A673 (cell line): ENCODE measurements around the gene CFAP97. TPM values are rescaled to one million over a fixed set of nuclear protein-coding genes. Genes with fewer than 3 reads are reported as not detected.

Experiments used
- BruUV-seq: library from RNA; stranded (reverse); fragments of 400-500 nt; replicated peaks from 2 replicates; lab custom pipeline; 2021; lab: Mats Ljungman, UMichigan
- CTCF ChIA-PET: fragments of 300-600 bp; sonication (Branson Sonifier 250); formaldehyde crosslinking; loops from one replicate; lab custom pipeline; 2022; ENCODE audit warnings: antibody characterized with exemption; lab: Charles Lee
- POLR2A ChIA-PET: fragments of 300-600 bp; sonication (Branson Sonifier 250); formaldehyde crosslinking; loops from one replicate; lab custom pipeline; 2022; ENCODE audit warnings: antibody characterized with exemption; ENCODE audit not compliant: low non-redundant PET; lab: Charles Lee
- DNase-seq: peaks from one replicate; pipeline ENCODE4 v3.0.0-alpha.2; 2015; ENCODE audit warnings: low spot score
- H3K27ac ChIP-seq: fragments of 200-600 bp; sonication (generic); 2 replicates; pipeline ENCODE4 v1.5.1; 2016; ENCODE audit warnings: mixed run types, low read depth, mild to moderate bottlenecking, mixed read lengths, antibody characterized with exemption, low read length; ENCODE audit not compliant: poor library complexity, severe bottlenecking
- H3K27me3 ChIP-seq: fragments of 200-600 bp; sonication (generic); replicated peaks from 2 replicates; pipeline ENCODE4 v1.6.1; 2017; ENCODE audit warnings: mixed run types, low read depth, mild to moderate bottlenecking, mixed read lengths, antibody characterized with exemption, low read length; ENCODE audit not compliant: insufficient read depth, poor library complexity
- H3K36me3 ChIP-seq: fragments of 200-600 bp; sonication (generic); 2 replicates; pipeline ENCODE4 v1.6.1; 2016; ENCODE audit warnings: mixed run types, mild to moderate bottlenecking, mixed read lengths, antibody characterized with exemption, low read length; ENCODE audit not compliant: insufficient read depth, poor library complexity, severe bottlenecking
- H3K4me1 ChIP-seq: fragments of 200-600 bp; sonication (generic); 2 replicates; pipeline ENCODE4 v1.6.1; 2017; ENCODE audit warnings: mixed run types, mild to moderate bottlenecking, mixed read lengths, antibody characterized with exemption, low read length; ENCODE audit not compliant: insufficient read depth, poor library complexity, severe bottlenecking
- H3K4me3 ChIP-seq: fragments of 200-600 bp; sonication (generic); 2 replicates; pipeline ENCODE4 v1.5.1; 2016; ENCODE audit warnings: low read depth, mixed run types, mild to moderate bottlenecking, mixed read lengths, low read length; ENCODE audit not compliant: poor library complexity, severe bottlenecking
- H3K9me3 ChIP-seq: fragments of 200-600 bp; sonication (generic); 2 replicates; pipeline ENCODE4 v1.6.1; 2016; ENCODE audit warnings: mixed run types, low read depth, mild to moderate bottlenecking, mixed read lengths, antibody characterized with exemption, low read length; ENCODE audit not compliant: poor library complexity, severe bottlenecking
- EZH2 ChIP-seq: fragments of 200-600 bp; sonication (generic); IDR thresholded peaks from 2 replicates; pipeline ENCODE4 v1.6.1; 2017; ENCODE audit warnings: borderline replicate concordance, low read depth, mild to moderate bottlenecking, mixed read lengths, antibody characterized with exemption, low read length; ENCODE audit not compliant: poor library complexity, severe bottlenecking
- intact Hi-C: fragments of 100-400 bp; cut with micrococcal nuclease; formaldehyde crosslinking; loops from one replicate; pipeline ENCODE4 v1.10.0; 2022; ENCODE audit not compliant: unreplicated experiment
- total RNA-seq: library from RNA; stranded (reverse); gene quantifications from 2 replicates; pipeline ENCODE4 v1.2.3, GENCODE V29; 2021
- TF ChIP-seq, protein P1 (sequence below): fragments of 300-800, 200-600 bp; sonication (generic); conservative IDR thresholded peaks from 2 replicates; pipeline ENCODE4 v1.5.1; 2017; ENCODE audit warnings: low read depth, mild to moderate bottlenecking, antibody characterized with exemption, low read length, moderate library complexity, mixed read lengths

Gene CFAP97
- total RNA-seq, 1 experiment from 2014 or later, result 28.9 TPM

DNA sequence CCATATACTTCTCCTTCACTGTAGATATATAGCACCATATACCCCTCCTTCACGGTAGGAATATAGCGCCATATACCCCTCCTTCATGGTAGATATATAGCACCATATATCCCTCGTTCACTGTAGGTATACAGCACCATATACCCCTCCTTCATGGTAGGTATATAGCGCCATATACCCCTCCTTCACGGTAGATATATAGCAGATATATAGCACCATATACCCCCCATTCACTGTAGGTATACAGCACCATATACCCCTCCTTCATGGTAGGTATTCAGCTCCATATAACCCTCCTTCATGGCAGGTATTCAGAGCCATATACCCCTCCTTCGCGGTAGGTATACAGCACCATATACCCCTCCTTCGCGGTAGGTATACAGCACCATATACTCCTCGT lies 18.1 kb upstream of the CFAP97 start:
- Histone ChIP-seq H3K4me1 (peaks cover 29% of the 10 kb centered on the region), H3K9me3 (no peaks in the 10 kb centered on the region), H3K36me3 (no peaks in the 10 kb centered on the region), H3K27me3 (no peaks in the 10 kb centered on the region), H3K27ac (no peak overlapping the region), H3K4me3 (no peak overlapping the region)
- POLR2A ChIA-PET, result no interaction called here
- no TSS peak for BruUV-seq
- intact Hi-C loops, result no loop called here
- CTCF ChIA-PET, result no interaction called here
- DNase-seq, result no peak
- TF ChIP-seq, protein P1, sequence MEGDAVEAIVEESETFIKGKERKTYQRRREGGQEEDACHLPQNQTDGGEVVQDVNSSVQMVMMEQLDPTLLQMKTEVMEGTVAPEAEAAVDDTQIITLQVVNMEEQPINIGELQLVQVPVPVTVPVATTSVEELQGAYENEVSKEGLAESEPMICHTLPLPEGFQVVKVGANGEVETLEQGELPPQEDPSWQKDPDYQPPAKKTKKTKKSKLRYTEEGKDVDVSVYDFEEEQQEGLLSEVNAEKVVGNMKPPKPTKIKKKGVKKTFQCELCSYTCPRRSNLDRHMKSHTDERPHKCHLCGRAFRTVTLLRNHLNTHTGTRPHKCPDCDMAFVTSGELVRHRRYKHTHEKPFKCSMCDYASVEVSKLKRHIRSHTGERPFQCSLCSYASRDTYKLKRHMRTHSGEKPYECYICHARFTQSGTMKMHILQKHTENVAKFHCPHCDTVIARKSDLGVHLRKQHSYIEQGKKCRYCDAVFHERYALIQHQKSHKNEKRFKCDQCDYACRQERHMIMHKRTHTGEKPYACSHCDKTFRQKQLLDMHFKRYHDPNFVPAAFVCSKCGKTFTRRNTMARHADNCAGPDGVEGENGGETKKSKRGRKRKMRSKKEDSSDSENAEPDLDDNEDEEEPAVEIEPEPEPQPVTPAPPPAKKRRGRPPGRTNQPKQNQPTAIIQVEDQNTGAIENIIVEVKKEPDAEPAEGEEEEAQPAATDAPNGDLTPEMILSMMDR, result no peak

DNA sequence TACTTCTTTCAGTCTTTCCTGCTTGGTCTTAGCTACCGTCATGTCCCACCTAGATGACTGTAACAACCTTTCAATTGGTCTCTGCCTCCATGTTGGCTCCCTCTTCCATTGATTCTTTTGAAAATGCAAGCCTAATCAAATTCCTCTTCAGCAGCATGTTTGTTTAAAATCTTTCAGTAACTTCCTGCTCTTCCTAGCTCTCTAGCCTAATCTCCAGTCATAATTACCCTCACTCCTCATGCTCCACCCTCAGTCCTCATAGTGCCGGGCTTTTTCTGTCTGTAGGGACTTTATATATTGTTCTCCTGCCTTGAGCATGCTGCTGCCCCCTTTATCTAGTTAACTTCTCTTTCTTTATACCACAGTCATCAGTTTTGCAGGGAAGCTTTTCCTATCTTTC lies 17.7 kb upstream of the CFAP97 start:
- no peak for DNase-seq
- ChIA-PET POLR2A (no interaction called here), CTCF (no interaction called here)
- Histone ChIP-seq H3K4me3 (no peak overlapping the region), H3K9me3 (no peaks in the 10 kb centered on the region), H3K27ac (no peak overlapping the region), H3K4me1 (peaks cover 31% of the 10 kb centered on the region), H3K27me3 (no peaks in the 10 kb centered on the region), H3K36me3 (no peaks in the 10 kb centered on the region)
- intact Hi-C loops, result no loop called here
- TF ChIP-seq EZH2, result no peak
- TF ChIP-seq, protein P1, result no peak
- BruUV-seq, result no TSS peak

DNA sequence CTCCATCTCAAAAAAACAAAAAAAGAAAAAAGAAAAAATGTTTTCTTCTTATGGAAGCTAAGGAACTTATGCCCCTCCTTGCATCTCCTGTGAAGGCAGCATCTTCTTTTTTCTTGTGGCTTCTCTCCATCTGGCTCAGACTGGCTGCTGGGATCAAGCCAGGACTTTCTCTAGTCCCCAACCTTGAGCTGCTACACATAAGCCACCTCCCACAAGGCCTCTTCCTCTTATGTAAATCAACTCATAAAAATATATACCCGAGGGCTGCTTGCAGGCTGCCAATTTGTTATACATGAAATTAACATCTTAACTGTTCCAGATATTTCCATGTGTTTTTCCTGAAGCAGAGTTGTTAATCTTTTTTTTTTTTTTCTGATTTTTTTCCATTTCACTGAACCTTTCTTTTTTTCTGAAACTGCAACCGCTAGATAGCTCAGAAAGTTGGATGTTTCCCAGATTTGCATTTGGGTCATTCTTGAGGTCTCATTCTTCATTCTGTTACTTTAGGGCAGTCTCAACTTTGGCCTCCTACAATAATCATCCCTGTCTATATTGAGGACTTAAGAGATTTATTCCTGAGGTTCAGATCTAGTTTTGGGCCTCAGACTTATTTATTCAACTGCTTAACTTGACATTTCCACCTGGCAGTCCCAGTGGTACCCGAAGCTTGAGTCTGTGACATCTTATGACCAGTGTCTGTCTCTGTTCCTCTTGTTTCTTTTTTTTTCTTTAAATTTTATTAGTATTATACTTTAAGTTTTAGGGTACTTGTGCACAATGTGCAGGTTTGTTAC lies 15.9 kb upstream of the CFAP97 start:
- intact Hi-C loops, result loop anchor here (5.0 kb wide), 1 partner anchor 88 kb away; no protein-coding TSS in a partner anchor
- no peak for TF ChIP-seq EZH2
- peak; percentile 87 for DNase-seq
- H3K9me3 ChIP-seq, result no peaks in the 10 kb centered on the region
- peaks cover 42% of the 10 kb centered on the region for H3K4me1 ChIP-seq
- H3K36me3 ChIP-seq, result no peaks in the 10 kb centered on the region
- POLR2A ChIA-PET, result interaction anchor here (0.7 kb wide), 1 partner anchor 40 kb away, joined by 4 read pairs; no protein-coding TSS in a partner anchor
- BruUV-seq, result no TSS peak
- CTCF ChIA-PET, result interaction anchor here (0.7 kb wide), 1 partner anchor 406 kb away, joined by 9 read pairs; no protein-coding TSS in a partner anchor
- no peak overlapping the region for H3K27ac ChIP-seq
- peak overlapping the region; percentile 8 for H3K4me3 ChIP-seq
- H3K27me3 ChIP-seq, result no peaks in the 10 kb centered on the region
